ENCODE measurements around the gene CTDNEP1. TPM values are rescaled to one million over a fixed set of nuclear protein-coding genes. Genes with fewer than 3 reads are reported as not detected.
A peak's percentile ranks its signal among the peaks of the same experiment; 100 is the strongest.

Gene CTDNEP1
- total and polyA plus RNA-seq, 2 of the 4 experiments (the other 2 are of a cell fraction), result 23.8 to 132 TPM

DNA sequence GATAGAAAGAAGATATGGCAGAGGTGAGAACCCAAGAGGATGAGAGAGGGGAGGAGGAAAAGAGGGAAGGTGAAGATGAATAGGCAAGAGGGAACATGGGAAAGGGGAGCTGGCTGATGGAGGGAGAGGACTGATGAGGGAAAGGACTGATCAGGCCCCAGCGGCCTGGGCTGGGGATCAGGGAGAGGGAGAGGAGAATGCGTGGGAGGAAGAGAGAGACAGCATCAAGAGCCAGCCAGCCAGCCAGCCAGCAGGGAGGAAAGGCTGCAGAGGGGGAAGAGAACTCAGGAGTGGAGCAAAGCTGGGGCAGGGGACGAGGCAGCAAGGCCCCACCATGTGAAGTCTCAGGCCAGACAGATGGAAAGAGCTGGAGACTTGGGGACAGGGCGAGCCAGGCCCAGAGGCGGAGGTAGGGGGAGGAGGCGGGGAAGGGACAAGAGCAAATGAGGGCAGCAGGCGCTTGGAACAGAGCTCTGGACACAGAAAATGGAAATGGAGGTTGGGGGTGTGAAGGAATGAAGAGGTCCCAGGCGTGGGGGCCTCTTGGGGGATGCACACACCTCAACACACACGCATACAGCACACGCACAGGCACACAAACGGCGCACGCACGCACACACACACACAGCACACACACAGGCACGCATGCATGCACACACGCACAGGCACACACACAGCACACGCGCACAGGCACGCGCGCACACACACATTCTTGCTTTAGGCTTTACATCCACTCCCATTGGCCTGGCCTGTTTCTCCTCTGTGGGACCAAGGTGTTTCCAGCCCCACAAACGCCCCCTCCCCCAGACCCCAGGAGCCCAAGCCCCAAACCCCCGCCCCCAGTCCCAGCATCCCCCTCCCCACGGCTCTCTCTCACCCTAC is 44.2 kb downstream of the CTDNEP1 start (continued):
- no peak for TF ChIP-seq MAFK (IDR thresholded peaks at IDR 0.05; ENCODE audit: low read depth, low read length)

- Histone ChIP-seq H3K79me1 (ENCODE audit: low read depth in 1 of 2, low read length in 2 of 2) (peaks cover 13 to 74% of the 10 kb centered on the region in 2 experiments), H3K14ac (replicated peaks; ENCODE audit: low read depth, low read length) (peak overlapping the region; percentile 88), H4K5ac (ENCODE audit: low read depth, low read length) (no peak overlapping the region), H3K18ac (ENCODE audit: low read depth, low read length) (no peak overlapping the region), H3K56ac (ENCODE audit: extremely low read depth, insufficient read depth, low read length) (no peak overlapping the region), H2BK20ac (ENCODE audit: low read depth, low read length) (no peak overlapping the region), H3K9me3 (ENCODE audit: control insufficient read depth, insufficient read depth, low read length) (no peaks in the 10 kb centered on the region), H3K27me3 (ENCODE audit: control insufficient read depth, insufficient read depth, low read length) (no peaks in the 10 kb centered on the region), H2AK5ac (ENCODE audit: low read depth, low read length) (peak overlapping the region; percentile 77), H4K20me1 (ENCODE audit: insufficient read depth, low read length) (peaks cover 44% of the 10 kb centered on the region), H2BK120ac (ENCODE audit: low read depth, low read length) (no peak overlapping the region), H3K4ac (ENCODE audit: low read depth, low read length) (peak overlapping the region; percentile 72), H3K4me3 (ENCODE audit: insufficient read depth, low read depth, low read length) (peak overlapping the region; percentile 51), H2BK5ac (ENCODE audit: low read depth, low read length, poor library complexity, severe bottlenecking) (no peak overlapping the region), H3K9me1 (ENCODE audit: insufficient read depth, low read length) (peaks cover 13% of the 10 kb centered on the region), H2AFZ (replicated peaks; ENCODE audit: low read length, poor library complexity) (peak overlapping the region; percentile 95), H3K36me3 (ENCODE audit: control insufficient read depth, insufficient read depth, low read length) (peaks cover 21% of the 10 kb centered on the region), H3K27ac (ENCODE audit: insufficient read depth, low read length) (no peak overlapping the region; the same call in 1 of the 2 replicates), H4K91ac (ENCODE audit: insufficient read depth, low read depth, low read length) (no peak overlapping the region; the same call in none of the 2 replicates), H3K9ac (ENCODE audit: low read depth, low read length) (peak overlapping the region; percentile 11), H3K4me1 (ENCODE audit: control insufficient read depth, insufficient read depth, low read length) (peaks cover 9% of the 10 kb centered on the region), H2BK15ac (ENCODE audit: low read depth, low read length) (no peak overlapping the region; the same call in 2 of the 3 replicates), H2AK9ac (replicated peaks; ENCODE audit: low read depth, low read length, poor library complexity) (peak overlapping the region; percentile 4), H3K4me2 (ENCODE audit: low read depth, low read length) (peak overlapping the region; percentile 68), H3K23ac (ENCODE audit: low read depth, low read length) (peak overlapping the region; percentile 45; the same call in 1 of the 2 replicates), H4K8ac (ENCODE audit: low read depth in 2 of 2, low read length in 2 of 2) (peak overlapping the region; percentile 62 to 75; a peak in 3 of 4 replicates)
- DNase-seq (no peak), ATAC-seq (ENCODE audit: low read depth) (no peak)
- ChIA-PET POLR2A (ENCODE audit: unreplicated experiment) (no interaction called here), CTCF (no interaction called here)
- in situ Hi-C loops (cut with MboI; ENCODE audit: low sequenced_read_pairs) (no loop called here), intact Hi-C loops (cut with micrococcal nuclease) (no loop called here), dilution Hi-C loops (cut with HindIII; ENCODE audit: low sequenced_read_pairs, unreplicated experiment) (no loop called here)
- BruUV-seq (replicated peaks), result no TSS peak
- 27% methylated on average over 6 of the region's 15 CpGs; no CpG with 5 or more reads in 1 of the 2 experiments for whole genome bisulfite sequencing, 2 experiments (ENCODE audit: extremely low coverage in 2 of 2, insufficient read length in 1 of 2)
- TF ChIP-seq CHD1 (IDR thresholded peaks at IDR 0.05; ENCODE audit: low read depth, low read length), result no peak
- no peak for TF ChIP-seq RFX5 (IDR thresholded peaks at IDR 0.05; ENCODE audit: low read depth, low read length)
- no peak for TF ChIP-seq RCOR1 (IDR thresholded peaks at IDR 0.05; ENCODE audit: insufficient replicate concordance, low read length)
- TF ChIP-seq CTCF (conservative IDR thresholded peaks at IDR 0.05; ENCODE audit: low read depth, low read length), result no peak
- TF ChIP-seq CEBPB (IDR thresholded peaks at IDR 0.05; ENCODE audit: low read depth, low read length), result no peak
- no peak for TF ChIP-seq RAD21 (IDR thresholded peaks at IDR 0.05; ENCODE audit: low read length)
- TF ChIP-seq SMC3 (IDR thresholded peaks at IDR 0.05; ENCODE audit: low read depth, low read length), result no peak
- TF ChIP-seq, protein P1, sequence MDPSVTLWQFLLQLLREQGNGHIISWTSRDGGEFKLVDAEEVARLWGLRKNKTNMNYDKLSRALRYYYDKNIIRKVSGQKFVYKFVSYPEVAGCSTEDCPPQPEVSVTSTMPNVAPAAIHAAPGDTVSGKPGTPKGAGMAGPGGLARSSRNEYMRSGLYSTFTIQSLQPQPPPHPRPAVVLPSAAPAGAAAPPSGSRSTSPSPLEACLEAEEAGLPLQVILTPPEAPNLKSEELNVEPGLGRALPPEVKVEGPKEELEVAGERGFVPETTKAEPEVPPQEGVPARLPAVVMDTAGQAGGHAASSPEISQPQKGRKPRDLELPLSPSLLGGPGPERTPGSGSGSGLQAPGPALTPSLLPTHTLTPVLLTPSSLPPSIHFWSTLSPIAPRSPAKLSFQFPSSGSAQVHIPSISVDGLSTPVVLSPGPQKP (IDR thresholded peaks at IDR 0.05; ENCODE audit: borderline replicate concordance, low read depth, low read length), result no peak
- TF ChIP-seq BHLHE40 (IDR thresholded peaks at IDR 0.05; ENCODE audit: low read depth, low read length), result no peak
- TF ChIP-seq USF2 (IDR thresholded peaks at IDR 0.05; ENCODE audit: low read depth, low read length), result no peak
- TF ChIP-seq MAZ (IDR thresholded peaks at IDR 0.05; ENCODE audit: borderline replicate concordance, low read depth, low read length), result no peak
Measured at GRCh38 chr17:7205561-7205960, 46.0 kb downstream of the CTDNEP1 start.
